Neuronal stem cell (in vitro differentiated cells): ENCODE results near the gene EVL.

ENCODE experiments used
- DNase-seq: peaks from one replicate; pipeline ENCODE4 v3.0.0-alpha.2; 2013; ENCODE audit warnings: low spot score
- H2AFZ ChIP-seq: one replicate; pipeline ENCODE4 v1.6.1; 2013; ENCODE audit warnings: mild to moderate bottlenecking, low read length, inconsistent platforms
- H2AK5ac ChIP-seq: 2 replicates; pipeline ENCODE4 v1.6.1; 2013; ENCODE audit warnings: low read depth, mild to moderate bottlenecking, inconsistent platforms, low read length, moderate library complexity, mixed read lengths
- H2BK120ac ChIP-seq: 2 replicates; pipeline ENCODE4 v1.6.1; 2013; ENCODE audit warnings: low read depth, mild to moderate bottlenecking, inconsistent platforms, low read length, moderate library complexity, mixed read lengths
- H2BK12ac ChIP-seq: one replicate; pipeline ENCODE4 v1.6.1; 2013; ENCODE audit warnings: low read length, inconsistent platforms
- H2BK15ac ChIP-seq: 2 replicates; pipeline ENCODE4 v1.6.1; 2013; ENCODE audit warnings: mild to moderate bottlenecking, low read length, inconsistent platforms, mixed read lengths
- H2BK5ac ChIP-seq: one replicate; pipeline ENCODE4 v1.6.1; 2013; ENCODE audit warnings: inconsistent platforms, mild to moderate bottlenecking, low read length, moderate library complexity
- H3K14ac ChIP-seq: one replicate; pipeline ENCODE4 v1.6.1; 2013; ENCODE audit warnings: low read length, inconsistent platforms
- H3K18ac ChIP-seq: 2 replicates; pipeline ENCODE4 v1.6.1; 2013; ENCODE audit warnings: low read length, inconsistent platforms
- H3K23ac ChIP-seq: 2 replicates; pipeline ENCODE4 v1.6.1; 2013; ENCODE audit warnings: low read depth, mild to moderate bottlenecking, mixed read lengths, low read length, inconsistent platforms; ENCODE audit not compliant: poor library complexity
- H3K27ac ChIP-seq: replicated peaks from 3 replicates; pipeline ENCODE4 v1.5.1; 2013; ENCODE audit warnings: low read length, inconsistent platforms
- H3K27me3 ChIP-seq, 3 experiments: 2 replicates each; pipeline ENCODE4 v1.6.1; 2013; ENCODE audit warnings: low read length in 3 of 3, mild to moderate bottlenecking in 2 of 3, inconsistent platforms in 1 of 3, low read depth in 1 of 3, mixed read lengths in 1 of 3, moderate library complexity in 1 of 3; ENCODE audit not compliant: control insufficient read depth in 3 of 3, insufficient read depth in 3 of 3
- H3K36me3 ChIP-seq, 2 donors: replicated peaks in 1 of 2; 2 replicates each; pipeline ENCODE4 v1.6.1; 2013; ENCODE audit warnings: low read length in 2 of 2; ENCODE audit not compliant: control insufficient read depth in 2 of 2, insufficient read depth in 2 of 2
- H3K4ac ChIP-seq: 2 replicates; pipeline ENCODE4 v1.6.1; 2013; ENCODE audit warnings: inconsistent platforms, mild to moderate bottlenecking, low read length, moderate library complexity
- H3K4me1 ChIP-seq, 2 donors: 1 replicate in 1 of 2; 2 replicates in 1 of 2; pipeline ENCODE4 v1.6.1; 2013; ENCODE audit warnings: low read length in 2 of 2, low read depth in 1 of 2; ENCODE audit not compliant: control insufficient read depth in 2 of 2, insufficient read depth in 1 of 2
- H3K4me2 ChIP-seq: one replicate; pipeline ENCODE4 v1.6.1; 2013; ENCODE audit warnings: mild to moderate bottlenecking, low read length, inconsistent platforms; ENCODE audit not compliant: insufficient read depth, poor library complexity, severe bottlenecking
- H3K4me3 ChIP-seq, 2 donors: 2 replicates each; pipeline ENCODE4 v1.5.1; 2013; ENCODE audit warnings: low read length in 2 of 2, mild to moderate bottlenecking in 2 of 2, inconsistent platforms in 1 of 2, moderate library complexity in 1 of 2
- H3K79me1 ChIP-seq: one replicate; pipeline ENCODE4 v1.6.1; 2013; ENCODE audit warnings: low read depth, mild to moderate bottlenecking, inconsistent platforms, low read length, moderate library complexity
- H3K9ac ChIP-seq: one replicate; pipeline ENCODE4 v1.6.1; 2013; ENCODE audit warnings: mild to moderate bottlenecking, low read depth, low read length, inconsistent platforms; ENCODE audit not compliant: poor library complexity
- H3K9me3 ChIP-seq, 2 donors: replicated peaks in 1 of 2; 2 replicates each; pipeline versions ENCODE3 to v1.6.1; 2013; ENCODE audit warnings: low read length in 2 of 2, mild to moderate bottlenecking in 2 of 2, inconsistent platforms in 1 of 2, low read depth in 1 of 2, mixed read lengths in 1 of 2, moderate library complexity in 1 of 2; ENCODE audit not compliant: control insufficient read depth in 2 of 2, insufficient read depth in 1 of 2
- H4K8ac ChIP-seq: one replicate; pipeline ENCODE4 v1.6.1; 2013; ENCODE audit warnings: low read depth, mild to moderate bottlenecking, inconsistent platforms, low read length, moderate library complexity
- H4K91ac ChIP-seq: one replicate; pipeline ENCODE4 v1.6.1; 2013; ENCODE audit warnings: low read length, low read depth, mild to moderate bottlenecking, inconsistent platforms; ENCODE audit not compliant: poor library complexity
- WGBS, 2 donors: extraction: QIAGEN DNeasy Blood & Tissue Kit; methylation state at CpG; one replicate each; pipeline ENCODE4 v1.1.7; 2013; ENCODE audit warnings: missing lambda C conversion rate in 2 of 2, mixed read lengths in 1 of 2; ENCODE audit not compliant: insufficient read length in 2 of 2, insufficient replicate concordance in 1 of 2; ENCODE audit errors: extremely low coverage in 2 of 2; 5-methylcytosine and 5-hydroxymethylcytosine counted together

EVL gene

GRCh38 chr14:100143934-100144333 is 78.7 kb downstream of the EVL start:
- Histone ChIP-seq H2BK12ac (no peak overlapping the region), H3K23ac (no peak overlapping the region), H2AFZ (no peak overlapping the region), H3K9me3 (no peaks in the 10 kb centered on the region), H3K4me3 (no peak overlapping the region), H2AK5ac (no peak overlapping the region), H3K79me1 (no peaks in the 10 kb centered on the region), H3K27me3 (no peaks in the 10 kb centered on the region), H3K4me1 (peaks cover 0 to 9% of the 10 kb centered on the region in 2 donors), H2BK120ac (no peak overlapping the region), H3K18ac (no peak overlapping the region), H3K9ac (no peak overlapping the region), H3K27ac (no peak overlapping the region), H3K14ac (no peak overlapping the region), H3K4ac (no peak overlapping the region), H3K4me2 (no peak overlapping the region), H2BK15ac (no peak overlapping the region), H3K36me3 (peaks cover 4 to 34% of the 10 kb centered on the region in 2 donors), H2BK5ac (no peak overlapping the region), H4K8ac (no peak overlapping the region), H4K91ac (no peak overlapping the region)
- DNase-seq, result no peak
- no CpG with 5 or more reads among the region's 23 CpGs for WGBS, 2 donors

GRCh38 chr14:100144645-100144995 is 79.4 kb downstream of the EVL start:
- H3K23ac ChIP-seq, result peak overlapping the region; percentile 43
- peak overlapping the region; percentile 65 for H4K8ac ChIP-seq
- no peak overlapping the region for H4K91ac ChIP-seq
- H3K36me3 ChIP-seq, result peaks cover 4 to 34% of the 10 kb centered on the region in 2 donors
- H2BK5ac ChIP-seq, result no peak overlapping the region
- no peaks in the 10 kb centered on the region for H3K27me3 ChIP-seq
- no peak overlapping the region for H3K9ac ChIP-seq
- no peak overlapping the region for H2AFZ ChIP-seq
- H3K27ac ChIP-seq, result no peak overlapping the region
- no peak overlapping the region for H3K4me2 ChIP-seq
- H2BK15ac ChIP-seq, result no peak overlapping the region
- no peaks in the 10 kb centered on the region for H3K79me1 ChIP-seq
- peaks cover 0 to 9% of the 10 kb centered on the region in 2 donors for H3K4me1 ChIP-seq
- no peak overlapping the region for H2BK120ac ChIP-seq
- no peak overlapping the region for H2AK5ac ChIP-seq
- WGBS, 2 donors, result no CpG with 5 or more reads among the region's 4 CpGs
- no peaks in the 10 kb centered on the region for H3K9me3 ChIP-seq
- H3K4me3 ChIP-seq, result no peak overlapping the region
- peak overlapping the region; percentile 48 for H3K18ac ChIP-seq
- no peak for DNase-seq
- H2BK12ac ChIP-seq, result no peak overlapping the region
- H3K14ac ChIP-seq, result peak overlapping the region; percentile 98
- no peak overlapping the region for H3K4ac ChIP-seq

GRCh38 chr14:100144996-100145646 is 79.9 kb downstream of the EVL start:
- Histone ChIP-seq H3K9ac (peak overlapping the region; percentile 4), H2AK5ac (no peak overlapping the region), H3K4me3 (no peak overlapping the region), H2BK12ac (no peak overlapping the region), H2BK120ac (no peak overlapping the region), H2BK15ac (no peak overlapping the region), H3K4me2 (no peak overlapping the region), H2BK5ac (no peak overlapping the region), H2AFZ (no peak overlapping the region), H3K27ac (no peak overlapping the region), H3K36me3 (peaks cover 4 to 34% of the 10 kb centered on the region in 2 donors), H3K27me3 (no peaks in the 10 kb centered on the region), H3K14ac (no peak overlapping the region), H3K4ac (no peak overlapping the region), H3K9me3 (no peaks in the 10 kb centered on the region), H3K18ac (no peak overlapping the region), H3K4me1 (peaks cover 0 to 9% of the 10 kb centered on the region in 2 donors), H4K91ac (no peak overlapping the region), H3K79me1 (no peaks in the 10 kb centered on the region), H3K23ac (peak overlapping the region; percentile 43), H4K8ac (peak overlapping the region; percentile 65)
- no CpG with 5 or more reads among the region's 18 CpGs for WGBS, 2 donors
- no peak for DNase-seq

- WGBS, 2 donors, result no CpG with 5 or more reads among the region's 27 CpGs
- Histone ChIP-seq H4K91ac (no peak overlapping the region), H2BK15ac (no peak overlapping the region), H3K9me3 (no peaks in the 10 kb centered on the region), H3K4me1 (peaks cover 0 to 3% of the 10 kb centered on the region in 2 donors), H3K4me2 (no peak overlapping the region), H3K9ac (no peak overlapping the region), H2BK12ac (no peak overlapping the region), H2BK5ac (no peak overlapping the region), H3K4me3 (no peak overlapping the region), H3K36me3 (peaks cover 4 to 31% of the 10 kb centered on the region in 2 donors), H3K27me3 (no peaks in the 10 kb centered on the region), H4K8ac (no peak overlapping the region), H3K23ac (peak overlapping the region; percentile 80), H3K18ac (peak overlapping the region; percentile 6), H2AK5ac (no peak overlapping the region), H2BK120ac (no peak overlapping the region), H3K27ac (no peak overlapping the region), H3K79me1 (no peaks in the 10 kb centered on the region), H3K14ac (no peak overlapping the region), H3K4ac (no peak overlapping the region), H2AFZ (no peak overlapping the region)
- DNase-seq, result no peak
Observed at GRCh38 chr14:100145682-100146464, 80.7 kb downstream of the EVL start.
